GM19395 (cell line): ENCODE results near the gene BMPER.

Experiments
- ATAC-seq: cut with Tn5 transposase; IDR thresholded peaks from one replicate; pipeline ENCODE4 v1.9.1; 2021; ENCODE audit warnings: mild to moderate bottlenecking, moderate library complexity; ENCODE audit not compliant: unreplicated experiment

Gene BMPER

DNA sequence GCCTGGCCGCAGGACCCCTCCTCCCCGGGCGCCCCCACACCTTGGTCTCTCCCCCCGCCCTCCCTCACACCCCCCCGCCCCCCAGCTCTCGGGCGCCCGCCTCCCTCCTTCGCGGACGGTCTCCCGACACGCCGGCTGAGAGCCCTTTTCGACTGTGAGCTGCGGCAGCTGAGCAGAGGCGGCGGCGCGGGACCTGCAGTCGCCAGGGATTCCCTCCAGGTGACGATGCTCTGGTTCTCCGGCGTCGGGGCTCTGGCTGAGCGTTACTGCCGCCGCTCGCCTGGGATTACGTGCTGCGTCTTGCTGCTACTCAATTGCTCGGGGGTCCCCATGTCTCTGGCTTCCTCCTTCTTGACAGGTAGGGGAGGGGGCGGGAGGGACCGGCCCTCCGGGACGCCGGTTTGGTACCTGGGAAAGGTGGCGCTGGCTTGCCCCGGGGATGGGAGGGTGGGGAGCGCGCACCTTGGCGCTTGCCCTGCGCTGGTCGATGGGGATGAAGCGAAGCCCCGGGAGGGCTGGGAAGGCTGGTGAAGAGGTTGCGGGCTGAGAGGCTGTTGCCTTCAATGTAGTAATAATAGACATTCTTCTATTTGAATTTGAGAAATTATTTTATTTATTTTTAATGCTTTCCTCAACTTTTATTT is at the start of gene BMPER:
Gene BMPER (plus strand): TSS at position 151 of the 644 bp plus-strand sequence. CDS start 75 bp downstream, at position 226.
- no peak for ATAC-seq

DNA sequence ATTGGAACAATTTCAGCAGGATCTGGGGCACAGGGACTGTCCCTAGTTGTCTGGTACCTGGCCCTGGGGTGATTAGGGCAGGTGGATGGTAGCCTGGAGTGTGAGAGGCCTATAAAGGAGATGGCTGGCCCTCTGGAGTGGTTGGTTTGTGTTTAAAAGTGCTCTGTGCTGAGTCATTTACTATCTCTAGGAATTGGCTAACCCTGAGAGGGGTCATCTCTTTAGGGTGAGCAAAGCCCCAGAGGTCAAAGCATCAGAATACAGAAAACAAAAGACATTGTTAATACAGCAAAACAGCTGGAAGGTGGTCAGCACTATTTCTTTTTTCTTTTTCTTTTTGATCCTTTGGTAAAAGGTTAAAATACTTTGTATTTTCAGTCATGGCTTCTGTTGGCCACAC is 43.4 kb upstream of the BMPER start:
- no peak for ATAC-seq

DNA sequence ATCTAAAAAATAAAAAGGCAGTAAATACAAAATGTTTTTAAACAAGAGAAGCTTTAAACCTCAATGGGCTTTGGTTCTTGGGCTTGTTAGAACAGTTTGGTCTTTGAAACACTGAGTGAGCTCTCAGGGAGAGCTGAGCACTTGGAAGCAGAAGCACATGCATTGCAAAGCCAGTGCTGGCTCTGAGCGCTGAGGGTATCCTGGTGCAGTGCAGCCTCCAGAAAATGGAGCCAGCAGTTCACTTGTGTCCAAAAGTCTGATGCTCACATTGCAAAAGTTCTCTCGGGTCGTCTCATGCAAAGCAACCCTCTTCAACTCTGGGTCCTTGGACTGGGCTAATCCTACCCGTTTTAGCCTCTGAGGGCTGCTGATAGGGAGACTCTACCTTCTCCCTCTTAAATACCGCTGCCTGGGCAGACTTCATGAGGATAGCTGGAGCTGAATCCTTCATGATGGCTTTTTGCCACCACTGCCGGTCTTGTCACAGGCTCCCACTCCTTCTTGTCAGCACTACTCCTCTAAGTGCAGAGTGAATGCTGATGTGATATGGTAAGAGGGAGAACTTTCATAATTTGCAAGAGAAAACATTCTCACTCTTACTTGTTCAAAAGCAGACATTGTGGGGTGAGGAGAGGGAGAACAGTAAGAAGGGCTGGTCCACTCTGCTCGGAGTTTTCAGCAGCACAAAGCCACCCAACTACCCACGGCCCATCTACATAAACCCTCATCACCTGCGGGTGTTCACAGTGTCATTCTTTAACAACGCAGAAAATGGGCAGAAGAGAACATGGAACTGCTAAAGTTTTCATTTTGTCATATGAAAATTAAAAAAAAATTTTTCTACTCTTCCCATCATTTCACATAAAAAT is 42.2 kb upstream of the BMPER start:
- no peak for ATAC-seq

DNA sequence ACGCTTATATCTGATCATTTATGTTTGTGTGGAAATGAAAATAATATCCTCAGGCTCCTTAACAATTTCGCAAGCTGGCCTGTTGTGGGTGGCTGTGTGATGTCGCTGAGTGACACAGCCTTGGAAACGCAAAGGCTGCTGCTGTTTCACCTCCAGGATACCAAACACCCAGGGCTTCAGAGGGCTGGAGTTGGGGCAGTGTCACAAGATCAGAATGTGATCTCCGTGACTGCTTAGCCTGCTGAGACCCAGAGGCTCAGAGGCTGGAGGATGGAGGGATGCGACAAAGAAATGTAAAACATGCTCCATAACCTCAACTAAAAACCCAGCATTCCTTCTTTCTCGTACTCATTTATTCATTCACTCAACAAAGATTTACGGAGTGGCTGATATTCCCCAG is 37.2 kb upstream of the BMPER start:
- no peak for ATAC-seq

- no peak for ATAC-seq
Observed at GRCh38 chr7:33869176-33869575, 36.2 kb upstream of the BMPER start.

GRCh38 chr7:33870120-33870519 is 35.2 kb upstream of the BMPER start:
- no peak for ATAC-seq

DNA sequence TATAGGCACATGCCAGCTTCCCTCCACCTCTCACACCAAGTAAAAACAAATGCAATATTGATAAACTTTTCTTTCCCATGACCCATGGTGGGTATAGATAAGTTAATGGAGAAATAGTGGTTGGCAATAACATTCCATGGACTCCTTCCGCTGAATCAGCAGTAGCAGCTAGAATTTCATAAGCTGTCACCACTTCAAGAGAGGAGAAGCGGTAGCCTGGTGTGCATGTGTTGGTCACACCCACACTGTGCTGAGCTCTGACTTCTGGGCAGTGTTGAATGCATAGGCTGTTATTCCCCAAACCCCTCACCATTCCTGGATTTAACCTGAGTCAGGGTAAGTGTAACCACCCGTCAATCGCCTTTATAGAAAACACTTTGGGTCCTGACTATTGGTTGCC is 32.5 kb upstream of the BMPER start:
- ATAC-seq, result no peak

- no peak for ATAC-seq
Observed at GRCh38 chr7:33873518-33873917, 31.8 kb upstream of the BMPER start.

GRCh38 chr7:33873981-33874750 is 31.2 kb upstream of the BMPER start:
- no peak for ATAC-seq

GRCh38 chr7:33874943-33875342 is 30.4 kb upstream of the BMPER start:
- no peak for ATAC-seq

GRCh38 chr7:33876596-33877274 is 28.6 kb upstream of the BMPER start:
- ATAC-seq, result no peak

DNA sequence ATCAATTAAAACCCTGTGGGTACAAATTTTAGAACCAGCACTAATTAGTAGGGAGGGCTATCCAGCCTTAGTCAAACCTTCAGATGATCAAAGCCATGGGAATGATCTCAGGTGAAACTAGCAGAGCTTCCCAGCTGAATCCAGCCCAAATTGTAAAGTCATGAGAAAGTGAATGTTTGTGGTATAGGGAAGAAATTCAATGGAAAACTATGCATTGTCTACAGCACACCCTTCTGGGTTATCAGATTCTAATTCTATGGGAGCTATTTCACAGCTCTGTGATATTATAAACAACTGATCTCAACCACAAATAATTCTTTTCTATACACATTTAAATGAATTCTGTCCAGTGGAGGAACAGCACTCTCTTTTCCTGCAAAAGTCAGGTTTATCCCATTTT is 24.6 kb upstream of the BMPER start:
- no peak for ATAC-seq

DNA sequence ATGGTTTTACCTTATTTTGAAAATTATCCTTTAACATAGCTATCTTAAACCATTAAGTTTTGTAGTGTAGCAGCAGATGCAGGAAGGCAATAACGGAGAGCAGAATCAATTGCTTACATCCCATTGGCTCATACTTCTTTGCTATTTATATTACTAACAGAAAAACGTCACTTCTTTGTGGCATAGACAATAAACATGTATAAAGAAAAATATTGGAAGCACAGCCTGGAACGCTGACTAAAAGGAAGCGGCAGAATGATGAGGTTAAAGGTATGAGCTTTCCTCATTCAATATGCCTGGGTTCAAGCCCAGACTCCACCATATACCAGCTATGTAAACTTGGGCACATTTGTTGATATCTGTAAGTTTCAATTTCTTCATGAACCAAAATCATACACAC is 24.0 kb upstream of the BMPER start:
- no peak for ATAC-seq

DNA sequence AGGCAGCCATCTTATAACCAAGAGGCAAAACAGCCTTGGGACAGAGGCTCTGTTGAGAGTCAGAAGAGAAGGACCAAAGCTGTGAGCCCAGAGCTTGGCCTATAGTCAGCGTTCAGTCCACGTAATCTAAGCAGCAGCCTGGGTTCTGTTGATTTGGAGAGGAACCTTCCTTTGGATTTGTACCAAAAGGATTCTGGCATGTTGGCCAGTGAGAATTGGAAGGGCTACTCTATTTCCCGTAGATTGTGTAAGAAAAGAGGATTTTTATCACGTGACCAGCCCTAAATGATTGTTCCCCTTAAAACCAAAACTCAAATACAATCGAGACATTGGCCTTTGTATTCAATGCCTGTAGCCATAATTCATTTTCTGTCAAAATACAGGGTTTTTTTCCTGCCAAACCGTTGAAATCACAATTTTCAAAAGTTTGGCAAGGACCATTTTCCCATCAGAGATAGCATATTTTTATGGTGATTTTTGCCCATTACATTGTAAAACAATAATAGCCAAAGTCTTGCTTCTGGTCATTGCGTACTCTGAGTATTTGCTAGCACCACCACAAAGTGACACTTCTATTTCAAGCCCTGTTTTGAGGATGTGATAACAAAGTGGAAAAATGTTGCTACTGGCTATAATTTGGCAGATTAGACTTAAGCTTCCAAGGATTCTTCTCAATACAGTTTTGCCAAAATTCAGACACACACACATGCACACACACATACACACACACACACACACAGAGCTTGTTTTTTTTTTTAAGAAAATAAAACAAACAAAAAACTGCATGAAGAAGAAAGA is 23.1 kb upstream of the BMPER start:
- no peak for ATAC-seq

DNA sequence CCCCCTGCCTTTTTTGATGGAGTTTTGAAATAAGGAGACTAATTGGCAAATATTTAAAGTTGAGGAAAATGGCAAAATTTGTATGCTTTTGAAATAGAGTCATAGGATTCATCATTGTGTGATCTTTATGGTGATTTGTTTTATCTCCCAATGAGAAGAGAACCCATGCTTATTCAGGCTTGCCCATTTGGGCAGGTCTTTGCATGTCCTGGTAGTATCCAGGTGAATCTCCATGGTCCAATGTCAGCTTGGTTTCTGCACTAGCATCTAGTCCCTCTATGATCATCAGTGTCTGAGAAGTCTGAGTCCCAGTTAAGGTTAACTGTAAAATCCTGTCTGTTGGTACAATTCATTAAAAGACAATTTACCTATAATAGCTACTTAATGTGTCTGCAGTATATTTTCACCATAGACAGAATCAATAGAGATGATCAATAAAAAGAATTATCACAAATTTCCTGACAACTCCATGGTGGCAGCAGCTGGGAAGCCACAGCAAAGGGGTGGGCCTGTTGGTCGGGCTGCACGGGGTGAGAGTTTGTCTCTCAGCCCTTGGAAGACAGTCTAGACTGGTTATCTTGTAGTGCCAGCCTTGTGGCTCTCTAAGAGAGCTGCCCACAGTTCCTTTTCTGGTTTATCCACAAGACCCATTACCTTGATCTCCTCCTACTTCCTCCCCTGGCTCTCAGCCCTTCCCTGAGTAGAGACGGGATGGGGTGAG is 22.2 kb upstream of the BMPER start:
- no peak for ATAC-seq

DNA sequence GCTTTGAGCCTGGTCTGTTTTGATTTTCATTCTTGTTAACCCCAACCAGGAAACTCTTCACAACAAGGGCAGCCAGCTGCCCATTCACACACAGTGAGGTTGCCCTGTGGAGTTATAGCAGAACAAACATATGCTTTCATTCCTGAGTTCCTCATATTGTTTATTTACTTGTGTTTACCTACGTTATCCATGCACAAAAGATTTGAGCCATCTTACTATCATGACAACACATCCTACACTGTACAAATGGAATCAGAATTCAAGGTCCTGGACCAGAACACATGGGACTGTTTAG is 21.7 kb upstream of the BMPER start:
- ATAC-seq, result no peak

DNA sequence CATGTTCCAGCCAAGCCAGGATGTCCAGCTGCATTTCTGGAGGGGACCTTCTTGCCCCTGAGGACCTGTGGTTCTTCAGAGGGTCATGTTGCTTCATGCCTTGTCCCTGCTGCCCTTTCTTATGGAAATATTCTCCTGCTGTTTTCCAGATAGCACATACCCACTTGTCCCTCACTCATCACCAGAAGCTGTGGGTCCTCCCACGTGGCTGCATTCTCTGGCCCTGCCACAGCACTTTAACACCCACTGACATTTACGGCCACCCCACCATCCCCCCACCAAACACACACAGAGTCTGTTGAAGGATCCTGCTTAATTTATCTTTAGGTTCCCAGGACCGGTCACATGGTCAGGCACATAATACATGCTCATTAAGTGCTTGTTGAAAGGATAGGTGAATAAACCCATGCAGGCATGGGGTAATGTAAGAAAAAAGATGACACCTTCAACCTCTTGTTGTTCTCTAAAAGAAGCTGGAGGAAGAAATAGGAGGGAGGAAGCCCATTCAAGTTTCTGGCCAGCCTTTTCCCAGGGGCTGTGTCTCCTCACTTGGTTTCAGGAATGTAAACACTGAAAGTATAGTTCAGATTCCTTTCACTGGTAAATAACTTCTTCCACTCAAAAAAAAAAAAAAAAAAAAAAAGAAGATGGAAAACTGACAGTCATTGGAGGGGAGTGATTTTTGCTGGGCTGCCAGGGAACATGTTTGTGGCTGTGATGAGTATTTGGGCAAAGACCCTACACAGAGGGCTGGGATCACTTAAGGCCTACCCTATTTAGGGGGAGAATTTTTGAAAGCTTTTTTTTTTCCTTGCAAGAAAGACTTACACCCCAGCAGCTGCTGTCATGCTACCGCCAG is 19.8 kb upstream of the BMPER start:
- no peak for ATAC-seq

DNA sequence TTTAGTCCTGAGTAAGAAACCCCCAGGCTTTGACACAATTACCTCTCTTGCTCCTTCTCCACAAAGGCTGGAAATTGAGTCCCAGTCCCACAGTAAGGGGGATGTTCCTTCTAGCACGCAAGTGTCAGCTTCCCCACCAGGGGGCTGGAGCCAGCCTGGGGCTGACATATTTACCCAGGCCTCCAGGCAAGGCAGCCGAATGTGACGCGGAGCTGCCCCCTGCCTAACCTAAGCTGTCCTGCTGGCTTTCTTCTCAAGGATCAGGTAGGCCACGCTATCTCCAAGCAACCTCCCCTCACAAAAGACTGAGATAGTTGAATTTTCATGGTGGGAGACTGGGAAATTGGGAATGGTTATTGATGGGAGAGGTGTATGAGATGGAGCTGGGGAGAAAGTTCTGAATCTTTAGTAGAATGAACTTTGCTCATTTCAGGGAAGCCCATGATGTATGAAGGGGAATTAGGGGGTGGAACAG is 19.2 kb upstream of the BMPER start:
- ATAC-seq, result no peak
